HG03571 (cell line): ENCODE data around the gene PACS1.

Source experiments
- ATAC-seq: cut with Tn5 transposase; IDR thresholded peaks from one replicate; pipeline ENCODE4 v1.9.1; 2021; ENCODE audit not compliant: unreplicated experiment

The PACS1 gene

GRCh38 chr11:66176650-66177049 is 106.6 kb downstream of the PACS1 start:
- no peak for ATAC-seq

GRCh38 chr11:66178183-66178582 is 108.1 kb downstream of the PACS1 start:
- no peak for ATAC-seq

- no peak for ATAC-seq
Measured at GRCh38 chr11:66178871-66179270, 108.8 kb downstream of the PACS1 start.

- ATAC-seq: no peak
Measured at GRCh38 chr11:66181632-66182315, 111.7 kb downstream of the PACS1 start.

GRCh38 chr11:66183494-66184048 is 113.5 kb downstream of the PACS1 start:
- ATAC-seq: no peak

- ATAC-seq: no peak
Measured at GRCh38 chr11:66184728-66185127, 114.7 kb downstream of the PACS1 start.

GRCh38 chr11:66186470-66186869 is 116.4 kb downstream of the PACS1 start:
- no peak for ATAC-seq

GRCh38 chr11:66187453-66187852 is 117.4 kb downstream of the PACS1 start:
- no peak for ATAC-seq

- ATAC-seq: no peak
Measured at GRCh38 chr11:66188580-66188979, 118.5 kb downstream of the PACS1 start.

- no peak for ATAC-seq
Measured at GRCh38 chr11:66189031-66189745, 119.1 kb downstream of the PACS1 start.

GRCh38 chr11:66190786-66191185 is 120.7 kb downstream of the PACS1 start:
- no peak for ATAC-seq

GRCh38 chr11:66192181-66192863 is 122.2 kb downstream of the PACS1 start:
- no peak for ATAC-seq

- no peak for ATAC-seq
Measured at GRCh38 chr11:66194391-66194790, 124.3 kb downstream of the PACS1 start.

- ATAC-seq: no peak
Measured at GRCh38 chr11:66195867-66196266, 125.8 kb downstream of the PACS1 start.

- no peak for ATAC-seq
Measured at GRCh38 chr11:66203847-66204246, 133.8 kb downstream of the PACS1 start.

- ATAC-seq: no peak
Measured at GRCh38 chr11:66204412-66204811, 134.3 kb downstream of the PACS1 start.

- no peak for ATAC-seq
Measured at GRCh38 chr11:66207816-66208215, 137.7 kb downstream of the PACS1 start.

GRCh38 chr11:66211100-66211499 is 141.0 kb downstream of the PACS1 start:
- no peak for ATAC-seq

- ATAC-seq: no peak
Measured at GRCh38 chr11:66216911-66217310, 146.8 kb downstream of the PACS1 start.

GRCh38 chr11:66218036-66218435 is 148.0 kb downstream of the PACS1 start:
- no peak for ATAC-seq

GRCh38 chr11:66218846-66219620 is 149.0 kb downstream of the PACS1 start:
- no peak for ATAC-seq
